GM06990 (cell line): ENCODE data around the gene SPON2.

Experiments used
- DNase-seq: peaks from one replicate; pipeline ENCODE4 v3.0.0-alpha.2; 2011; ENCODE audit not compliant: insufficient read length; ENCODE audit errors: extremely low read depth
- H3K27me3 ChIP-seq: replicated peaks from 2 replicates; pipeline ENCODE4 v1.6.0; 2011; ENCODE audit warnings: low read length; ENCODE audit not compliant: control insufficient read depth, insufficient read depth
- H3K36me3 ChIP-seq: 2 replicates; pipeline ENCODE4 v1.5.1; 2011; ENCODE audit warnings: low read length; ENCODE audit not compliant: control insufficient read depth, insufficient read depth
- H3K4me3 ChIP-seq: replicated peaks from 2 replicates; pipeline ENCODE4 v1.5.1; 2011; ENCODE audit warnings: low read depth, mild to moderate bottlenecking, control low read depth, low read length
- TF ChIP-seq, protein P1 (sequence below): IDR thresholded peaks from 2 replicates; pipeline ENCODE4 v1.5.1; 2011; ENCODE audit warnings: low read length, control low read depth, mild to moderate bottlenecking, inconsistent platforms; ENCODE audit not compliant: insufficient read depth, poor library complexity, severe bottlenecking

SPON2 gene

GRCh38 chr4:1217366-1217765 is 45.0 kb upstream of the SPON2 start:
- peaks cover 34% of the 10 kb centered on the region for H3K36me3 ChIP-seq

DNA sequence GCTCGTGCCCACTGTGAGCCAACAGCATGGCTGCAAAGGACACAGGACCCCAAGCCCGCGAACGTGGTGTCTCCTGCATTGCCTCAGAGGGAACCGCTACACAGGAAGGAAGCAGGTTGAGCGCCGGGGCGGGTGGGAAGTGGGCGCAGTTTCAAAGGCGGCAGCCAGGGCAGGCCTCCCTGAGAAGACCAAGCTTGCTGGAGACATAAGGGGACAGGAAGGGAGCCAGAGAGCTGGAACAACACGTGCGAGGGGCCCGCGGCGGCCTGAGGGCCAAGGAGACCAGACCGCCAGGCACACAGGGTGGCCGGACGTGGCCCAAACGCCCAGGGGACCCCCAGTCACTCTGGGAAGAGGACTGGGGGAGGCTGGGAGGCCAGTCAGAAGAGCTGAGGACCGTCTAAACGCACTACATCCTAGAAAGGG is 44.5 kb upstream of the SPON2 start:
- Histone ChIP-seq H3K36me3 (peaks cover 38% of the 10 kb centered on the region), H3K27me3 (no peaks in the 10 kb centered on the region), H3K4me3 (no peak overlapping the region)
- DNase-seq: peak; percentile 65
- TF ChIP-seq, protein P1, sequence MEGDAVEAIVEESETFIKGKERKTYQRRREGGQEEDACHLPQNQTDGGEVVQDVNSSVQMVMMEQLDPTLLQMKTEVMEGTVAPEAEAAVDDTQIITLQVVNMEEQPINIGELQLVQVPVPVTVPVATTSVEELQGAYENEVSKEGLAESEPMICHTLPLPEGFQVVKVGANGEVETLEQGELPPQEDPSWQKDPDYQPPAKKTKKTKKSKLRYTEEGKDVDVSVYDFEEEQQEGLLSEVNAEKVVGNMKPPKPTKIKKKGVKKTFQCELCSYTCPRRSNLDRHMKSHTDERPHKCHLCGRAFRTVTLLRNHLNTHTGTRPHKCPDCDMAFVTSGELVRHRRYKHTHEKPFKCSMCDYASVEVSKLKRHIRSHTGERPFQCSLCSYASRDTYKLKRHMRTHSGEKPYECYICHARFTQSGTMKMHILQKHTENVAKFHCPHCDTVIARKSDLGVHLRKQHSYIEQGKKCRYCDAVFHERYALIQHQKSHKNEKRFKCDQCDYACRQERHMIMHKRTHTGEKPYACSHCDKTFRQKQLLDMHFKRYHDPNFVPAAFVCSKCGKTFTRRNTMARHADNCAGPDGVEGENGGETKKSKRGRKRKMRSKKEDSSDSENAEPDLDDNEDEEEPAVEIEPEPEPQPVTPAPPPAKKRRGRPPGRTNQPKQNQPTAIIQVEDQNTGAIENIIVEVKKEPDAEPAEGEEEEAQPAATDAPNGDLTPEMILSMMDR: no peak

More at GRCh38 chr4:1217366-1217765, 45.0 kb upstream of the SPON2 start:
- no peak overlapping the region for H3K4me3 ChIP-seq
- no peak for DNase-seq
- TF ChIP-seq, protein P1: no peak
- no peaks in the 10 kb centered on the region for H3K27me3 ChIP-seq

- DNase-seq: no peak
- TF ChIP-seq, protein P1: no peak
- Histone ChIP-seq H3K4me3 (peak overlapping the region; percentile 23; the same call in 1 of the 2 replicates), H3K27me3 (no peaks in the 10 kb centered on the region), H3K36me3 (peaks cover 41% of the 10 kb centered on the region)
Measured at GRCh38 chr4:1216076-1216614, 43.8 kb upstream of the SPON2 start.

- DNase-seq: peak; percentile 72
- peaks cover 43% of the 10 kb centered on the region for H3K36me3 ChIP-seq
- no peaks in the 10 kb centered on the region for H3K27me3 ChIP-seq
- TF ChIP-seq, protein P1: no peak
- H3K4me3 ChIP-seq: peak overlapping the region; percentile 23
Measured at GRCh38 chr4:1215141-1216075, 43.0 kb upstream of the SPON2 start.

DNA sequence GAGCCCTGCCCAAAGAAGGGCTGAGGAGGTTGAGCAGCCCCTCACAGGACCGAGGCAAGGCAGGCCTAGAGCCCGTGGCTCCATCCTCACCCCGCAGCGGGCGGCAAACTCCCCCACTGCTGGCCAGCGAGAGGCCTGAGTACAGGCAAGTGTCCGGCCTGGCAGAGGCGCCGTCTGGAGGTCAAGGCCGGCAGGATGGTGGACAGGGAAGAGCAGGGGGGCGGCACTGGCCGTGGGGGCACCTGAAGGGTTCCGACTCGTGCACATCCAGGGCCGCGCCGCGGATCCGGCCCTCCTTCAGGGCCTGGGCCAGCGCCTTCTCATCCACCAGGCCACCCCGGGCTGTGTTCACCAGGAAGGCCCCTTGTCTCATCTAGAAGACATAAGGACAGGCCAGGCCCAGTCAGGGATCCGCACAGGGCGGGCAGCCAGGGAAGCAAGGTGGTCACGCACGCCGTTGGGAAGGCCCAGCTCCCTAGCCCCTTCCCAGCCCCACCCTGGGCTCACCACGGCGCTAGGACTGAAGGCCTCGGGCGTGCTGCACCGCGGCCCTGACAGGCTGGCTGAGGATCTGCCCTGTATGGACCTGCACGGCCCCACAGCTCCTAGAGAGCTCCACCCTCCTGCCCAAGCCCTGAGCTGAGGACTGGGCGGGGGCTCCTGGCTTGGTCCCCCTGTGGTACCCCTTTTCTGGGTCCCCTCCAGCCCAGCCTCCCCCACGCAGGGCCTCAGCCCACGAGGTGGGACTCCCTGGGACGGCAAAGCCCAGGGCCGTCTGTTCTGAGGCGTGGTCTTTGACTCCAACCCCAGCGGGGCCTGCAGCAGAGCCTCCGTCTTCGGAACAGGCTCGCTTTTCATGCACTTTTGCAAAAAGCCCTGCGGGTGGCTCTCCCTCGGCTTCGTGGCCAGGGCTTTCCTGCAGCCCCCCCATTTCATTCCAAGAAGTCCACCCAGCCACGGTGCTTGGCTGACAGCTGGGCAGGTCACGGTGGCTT is 42.0 kb upstream of the SPON2 start:
- peaks cover 43% of the 10 kb centered on the region for H3K36me3 ChIP-seq
- no peak for DNase-seq

More for the DNA sequence above, 42.0 kb upstream of the SPON2 start:
- H3K27me3 ChIP-seq: no peaks in the 10 kb centered on the region
- TF ChIP-seq, protein P1: no peak
- H3K4me3 ChIP-seq: no peak overlapping the region
